K562 (cell line): ENCODE results near the gene PRKRIP1. TPM values are rescaled to one million over a fixed set of nuclear protein-coding genes. Genes with fewer than 3 reads are reported as not detected.

Experiments used
- ATAC-seq: fragments of 200-7000 bp; cut with Tn5 transposase; 3 replicates; pipeline ENCODE4 v1.9.1; 2020; ENCODE audit warnings: moderate library complexity
- BruUV-seq: library from RNA; stranded (reverse); fragments of 400-500 nt; replicated peaks from 2 replicates; lab custom pipeline; 2021; lab: Mats Ljungman, UMichigan
- CTCF ChIA-PET: fragments of 300-600 bp; formaldehyde crosslinking; extraction: SDS; loops from one replicate; lab custom pipeline; 2021; ENCODE audit warnings: low intra/inter-chr PET ratio; lab: Yijun Ruan, JAX
- POLR2A ChIA-PET: fragments of 300-600, 350-650 bp; sonication (Branson Sonifier 250); formaldehyde crosslinking; extraction: SDS; loops from one replicate; lab custom pipeline; 2021; ENCODE audit warnings: antibody characterized with exemption, inconsistent platforms; lab: Yijun Ruan, JAX
- DNase-seq, 4 experiments: peaks; one replicate each; pipeline versions ENCODE4 v3.0.0 to v3.0.0-alpha.2; 2011 to 2018; ENCODE audit warnings: low spot score in 3 of 4, mixed read lengths in 3 of 4; ENCODE audit errors: extremely low read depth in 1 of 4
- FAIRE-seq: peaks from 2 replicates; lab custom pipeline; 2011; peaks lifted over from hg19 to GRCh38; lab: Jason Lieb, UNC
- H2AFZ ChIP-seq: 2 replicates; pipeline ENCODE4 v1.6.0; 2011; ENCODE audit warnings: low read depth, low read length, control low read depth, inconsistent platforms
- H3K27ac ChIP-seq: fragments of 200-600 bp; 3 replicates; pipeline ENCODE4 v1.8.0; 2011; ENCODE audit warnings: low read depth, mild to moderate bottlenecking, control low read depth, inconsistent platforms, low read length, moderate library complexity, mixed read lengths; ENCODE audit errors: extremely low read depth
- H3K27me3 ChIP-seq, 2 experiments: fragments of 300-600 bp in 1 of 2; 2 replicates in 1 of 2; 3 replicates in 1 of 2; pipeline versions ENCODE4 v1.6.0 to v1.8.0; 2011; ENCODE audit warnings: inconsistent platforms in 2 of 2, low read length in 2 of 2, mild to moderate bottlenecking in 1 of 2, mixed read lengths in 1 of 2, moderate library complexity in 1 of 2; ENCODE audit not compliant: control insufficient read depth in 2 of 2, insufficient read depth in 2 of 2
- H3K36me3 ChIP-seq: fragments of 300-600 bp; 3 replicates; pipeline ENCODE4 v1.8.0; 2011; ENCODE audit warnings: mild to moderate bottlenecking, low read length, inconsistent platforms; ENCODE audit not compliant: control insufficient read depth, insufficient read depth
- H3K4me1 ChIP-seq, 2 experiments: fragments of 200-600 bp in 1 of 2; replicated peaks in 1 of 2; 2 replicates in 1 of 2; 3 replicates in 1 of 2; pipeline versions ENCODE4 v1.5.1 to v1.8.0; 2011; ENCODE audit warnings: inconsistent platforms in 2 of 2, low read length in 2 of 2, mild to moderate bottlenecking in 1 of 2, mixed read lengths in 1 of 2, moderate library complexity in 1 of 2; ENCODE audit not compliant: control insufficient read depth in 2 of 2, insufficient read depth in 2 of 2
- H3K4me2 ChIP-seq: 2 replicates; pipeline ENCODE4 v1.6.1; 2011; ENCODE audit warnings: low read length, control low read depth, inconsistent platforms, mixed read lengths; ENCODE audit not compliant: insufficient read depth
- H3K4me3 ChIP-seq: fragments of 200-600 bp; sonication (generic), shearing (Covaris generic); 2 replicates; pipeline ENCODE4 v1.5.1; 2016; ENCODE audit warnings: control low read depth, inconsistent platforms
- H3K79me2 ChIP-seq: fragments of 200-600 bp; 3 replicates; pipeline ENCODE4 v1.8.0; 2011; ENCODE audit warnings: low read length, inconsistent platforms; ENCODE audit not compliant: control insufficient read depth, insufficient read depth
- H3K9ac ChIP-seq, 2 experiments: 2 replicates each; pipeline versions ENCODE4 v1.6.0 to v1.6.1; 2011; ENCODE audit warnings: low read depth in 2 of 2, low read length in 2 of 2, control low read depth in 1 of 2, inconsistent platforms in 1 of 2, mild to moderate bottlenecking in 1 of 2, mixed read lengths in 1 of 2; ENCODE audit not compliant: insufficient read depth in 1 of 2
- H3K9me1 ChIP-seq: one replicate; pipeline ENCODE4 v1.6.0; 2011; ENCODE audit warnings: inconsistent platforms, mild to moderate bottlenecking, low read length, moderate library complexity; ENCODE audit not compliant: control insufficient read depth, insufficient read depth
- H3K9me3 ChIP-seq: replicated peaks from 2 replicates; pipeline ENCODE4 v1.5.1; 2011; ENCODE audit warnings: low read depth, low read length, inconsistent platforms; ENCODE audit not compliant: control insufficient read depth, insufficient read depth
- H4K20me1 ChIP-seq: replicated peaks from 2 replicates; pipeline ENCODE4 v1.6.1; 2011; ENCODE audit warnings: low read length, inconsistent platforms, mixed read lengths; ENCODE audit not compliant: control insufficient read depth, insufficient read depth
- ARID4B ChIP-seq: sonication (generic); formaldehyde crosslinking; IDR thresholded peaks from 2 replicates; pipeline ENCODE4 v1.8.0; 2022; ENCODE audit warnings: mild to moderate bottlenecking, missing genetic modification reagents
- ATF3 ChIP-seq, 2 experiments: fragments of 450-650 bp in 1 of 2; sonication (generic) in 1 of 2; formaldehyde crosslinking in 1 of 2; IDR thresholded peaks in 1 of 2; conservative IDR thresholded peaks in 1 of 2; 2 replicates each; pipeline versions ENCODE4 v1.6.1 to v1.8.1; 2016 to 2023; ENCODE audit warnings: mild to moderate bottlenecking in 2 of 2, moderate library complexity in 2 of 2, inconsistent platforms in 1 of 2, missing genetic modification reagents in 1 of 2
- CHD4 ChIP-seq: fragments of 200-600 bp; sonication (generic); IDR thresholded peaks from 3 replicates; pipeline ENCODE4 v1.6.1; 2012; ENCODE audit warnings: low read depth, mild to moderate bottlenecking, mixed read lengths, low read length, inconsistent platforms; ENCODE audit not compliant: insufficient read depth, insufficient replicate concordance, poor library complexity, severe bottlenecking
- DPF2 ChIP-seq: fragments of 450-650 bp; IDR thresholded peaks from 2 replicates; pipeline ENCODE4 v1.6.1; 2016
- GABPB2 ChIP-seq: fragments of 250-450 bp; sonication (Bioruptor Pico); conservative IDR thresholded peaks from 2 replicates; pipeline ENCODE4 v1.5.1; 2021; ENCODE audit warnings: mild to moderate bottlenecking
- ZFP30 ChIP-seq: fragments of 250-450 bp; sonication (Bioruptor Pico); IDR thresholded peaks from 2 replicates; pipeline ENCODE4 v1.8.0; 2022; ENCODE audit warnings: moderate library complexity, mild to moderate bottlenecking, inconsistent platforms, borderline replicate concordance
- WGBS: fragments of 100-300 bp; shearing (Covaris generic); methylation state at CpG from one replicate; pipeline ENCODE4 v1.1.6; 2016; ENCODE audit warnings: low coverage, mixed read lengths; ENCODE audit not compliant: insufficient coverage; ENCODE audit errors: missing lambda C conversion rate; 5-methylcytosine and 5-hydroxymethylcytosine counted together
- in situ Hi-C: fragments of 300-500 bp; cut with MboI; formaldehyde crosslinking; loops from 4 replicates; pipeline ENCODE4 v1.15.0; 2018; ENCODE audit warnings: inconsistent platforms, mixed read lengths
- intact Hi-C: fragments of 100-400 bp; cut with micrococcal nuclease; formaldehyde crosslinking; loops from 2 replicates; pipeline ENCODE4 v1.14.2; 2022
- polyA plus RNA-seq, 8 experiments: library from polyadenylated mRNA; depleted of rRNA in 4 of 8; stranded (reverse) in 5 of 8; unstranded in 3 of 8; fragments of >200 nt; fragmentation: Nextera tagmentation in 2 of 8; fragmentation: Illumina TruSeq in 1 of 8; extraction: Ambion mirVana in 2 of 8; extraction: Trizol in 1 of 8; gene quantifications; 2 replicates each; pipeline versions ENCODE4 v1.2.1 to v1.2.3, GENCODE V29; 2011 to 2014; ENCODE audit warnings: inconsistent platforms in 1 of 8, missing spikeins in 1 of 8
- total RNA-seq, 7 experiments: library from RNA; depleted of rRNA in 6 of 7; stranded (reverse); fragments of >200 nt in 6 of 7; fragmentation: Illumina TruSeq in 2 of 7; extraction: Trizol in 2 of 7; gene quantifications; 2 replicates each; pipeline versions ENCODE4 v1.2.1 to v1.2.3, GENCODE V29; 2011 to 2021; ENCODE audit warnings: low replicate concordance in 1 of 7

Gene PRKRIP1
- total and polyA plus RNA-seq, 9 of the 15 experiments (the other 6 are each of a cell fraction or from before 2014, with no cell fraction given) = 14.9 to 52.1 (median 19.8) TPM

- no peaks in the 10 kb centered on the region for H3K9me1 ChIP-seq
- no peak overlapping the region for H3K4me2 ChIP-seq
- H3K79me2 ChIP-seq = no peaks in the 10 kb centered on the region
- FAIRE-seq (no peak), DNase-seq (no peak), ATAC-seq (no peak)
- POLR2A ChIA-PET = interaction anchor here (1.5 kb wide), 1 partner anchor 9 kb away, joined by 3 read pairs; no protein-coding TSS in a partner anchor
- H3K9me3 ChIP-seq = no peaks in the 10 kb centered on the region
- H2AFZ ChIP-seq = no peak overlapping the region
- H3K4me1 ChIP-seq = peaks cover 22 to 62% of the 10 kb centered on the region in 2 experiments
- H3K27ac ChIP-seq = no peak overlapping the region
- BruUV-seq = no TSS peak
- H3K27me3 ChIP-seq = no peaks in the 10 kb centered on the region
- H3K36me3 ChIP-seq = peaks cover 18% of the 10 kb centered on the region; the same call in 1 of the 3 replicates
- WGBS = 78% methylated on average over 14 of the region's 14 CpGs
- no peaks in the 10 kb centered on the region for H4K20me1 ChIP-seq
- no peak for TF ChIP-seq ZFP30 (CRISPR knock-in tag)
- no peak for TF ChIP-seq DPF2
- no peak for TF ChIP-seq CHD4
- TF ChIP-seq GABPB2 (CRISPR knock-in tag) = no peak
- TF ChIP-seq ATF3 (IDR thresholded peaks at IDR 0.05) = no peak
- TF ChIP-seq ATF3 (CRISPR knock-in tag; conservative IDR thresholded peaks at IDR 0.05) = no peak
- no peak for TF ChIP-seq ARID4B
- intact Hi-C loops = no loop called here
- CTCF ChIA-PET = no interaction called here
- in situ Hi-C loops = no loop called here
- no peak overlapping the region for H3K4me3 ChIP-seq
- peak overlapping the region in 1 of 2 experiments; percentile 51; a peak in 1 of 4 replicates for H3K9ac ChIP-seq
These were observed 51.1 kb downstream of the PRKRIP1 start for GRCh38 chr7:102447311-102447710.
